ENCODE measurements around the gene UBE3B.

DNA sequence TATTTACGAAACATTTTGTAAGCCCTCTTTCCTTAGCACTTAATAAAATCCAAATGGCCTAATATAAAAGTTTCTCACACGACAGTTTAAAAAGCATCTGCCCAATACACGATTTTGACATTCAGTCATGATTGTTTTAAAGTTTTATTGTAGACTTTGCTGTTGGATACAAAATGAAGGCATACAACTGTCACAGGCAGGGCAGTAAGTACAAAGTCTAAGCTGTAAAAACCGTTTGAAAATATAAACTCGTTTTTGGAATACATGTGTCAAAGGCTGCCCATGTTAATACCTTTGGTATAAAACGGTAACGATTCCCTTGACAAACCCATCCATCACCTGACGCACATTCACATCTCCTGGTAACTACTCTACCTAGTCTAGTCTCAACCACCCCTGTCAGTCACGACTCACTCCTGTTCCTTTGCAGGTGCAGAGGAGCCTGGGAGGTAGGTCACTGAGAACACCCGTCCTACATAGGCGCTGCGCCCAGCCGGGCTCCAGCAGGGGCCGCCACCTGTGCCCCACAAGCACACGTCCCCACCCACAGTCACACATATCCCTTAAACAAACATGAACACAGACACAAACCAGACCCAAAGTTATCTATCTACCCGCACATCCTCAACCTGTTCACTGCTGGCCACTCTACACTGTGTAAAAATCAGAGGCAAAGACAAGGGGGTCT lies 27.4 kb upstream of the UBE3B start:
- TF ChIP-seq, protein P1, sequence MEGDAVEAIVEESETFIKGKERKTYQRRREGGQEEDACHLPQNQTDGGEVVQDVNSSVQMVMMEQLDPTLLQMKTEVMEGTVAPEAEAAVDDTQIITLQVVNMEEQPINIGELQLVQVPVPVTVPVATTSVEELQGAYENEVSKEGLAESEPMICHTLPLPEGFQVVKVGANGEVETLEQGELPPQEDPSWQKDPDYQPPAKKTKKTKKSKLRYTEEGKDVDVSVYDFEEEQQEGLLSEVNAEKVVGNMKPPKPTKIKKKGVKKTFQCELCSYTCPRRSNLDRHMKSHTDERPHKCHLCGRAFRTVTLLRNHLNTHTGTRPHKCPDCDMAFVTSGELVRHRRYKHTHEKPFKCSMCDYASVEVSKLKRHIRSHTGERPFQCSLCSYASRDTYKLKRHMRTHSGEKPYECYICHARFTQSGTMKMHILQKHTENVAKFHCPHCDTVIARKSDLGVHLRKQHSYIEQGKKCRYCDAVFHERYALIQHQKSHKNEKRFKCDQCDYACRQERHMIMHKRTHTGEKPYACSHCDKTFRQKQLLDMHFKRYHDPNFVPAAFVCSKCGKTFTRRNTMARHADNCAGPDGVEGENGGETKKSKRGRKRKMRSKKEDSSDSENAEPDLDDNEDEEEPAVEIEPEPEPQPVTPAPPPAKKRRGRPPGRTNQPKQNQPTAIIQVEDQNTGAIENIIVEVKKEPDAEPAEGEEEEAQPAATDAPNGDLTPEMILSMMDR (IDR thresholded peaks at IDR 0.05), result no peak
- TF ChIP-seq POLR2A (IDR thresholded peaks at IDR 0.05), result no peak

Data from prostate gland (tissue), 2 donors.